Memory B cell (primary cell): ENCODE data around the gene ARHGAP8.
A peak's percentile ranks its signal among the peaks of the same experiment; 100 is the strongest.
"Not testable (repeated sequence)": the region's sequence is repeated elsewhere in the genome, so short reads cannot be mapped to it uniquely, and the experiment has no call there.

ENCODE experiments used
- ATAC-seq: fragments of 150-1000 bp; cut with Tn5 transposase; 2 replicates; pipeline ENCODE4 v1.10.0; 2021; ENCODE audit warnings: low read depth, mild to moderate bottlenecking, moderate library complexity
- DNase-seq, 2 donors: peaks; one replicate each; pipeline ENCODE4 v3.0.0; 2022; ENCODE audit warnings: low spot score in 2 of 2
- H3K27ac Mint-ChIP-seq: one replicate; pipeline ENCODE4 v1.8.0; 2022; ENCODE audit warnings: mild to moderate bottlenecking, moderate library complexity, mixed read lengths
- H3K27me3 Mint-ChIP-seq: one replicate; pipeline ENCODE4 v1.8.0; 2022; ENCODE audit warnings: mixed read lengths
- H3K36me3 Mint-ChIP-seq: one replicate; pipeline ENCODE4 v1.8.0; 2022; ENCODE audit warnings: mild to moderate bottlenecking, mixed read lengths
- H3K4me1 Mint-ChIP-seq: one replicate; pipeline ENCODE4 v1.8.0; 2022; ENCODE audit warnings: mixed read lengths
- H3K4me3 Mint-ChIP-seq: one replicate; pipeline ENCODE4 v1.8.0; 2022; ENCODE audit warnings: mild to moderate bottlenecking, moderate library complexity, mixed read lengths
- H3K9me3 Mint-ChIP-seq: one replicate; pipeline ENCODE4 v1.8.0; 2022; ENCODE audit warnings: mixed read lengths

Gene ARHGAP8

GRCh38 chr22:44739024-44739423 is 13.4 kb upstream of the ARHGAP8 start:
- H3K4me1 Mint-ChIP-seq = peaks cover 4% of the 10 kb centered on the region
- no peak for ATAC-seq

GRCh38 chr22:44739666-44740065 is 12.7 kb upstream of the ARHGAP8 start:
- not testable (repeated sequence) for H3K9me3 Mint-ChIP-seq, H3K27me3 Mint-ChIP-seq, DNase-seq, ATAC-seq, H3K36me3 Mint-ChIP-seq, H3K4me3 Mint-ChIP-seq, H3K4me1 Mint-ChIP-seq, H3K27ac Mint-ChIP-seq

More at GRCh38 chr22:44739024-44739423, 13.4 kb upstream of the ARHGAP8 start:
- H3K36me3 Mint-ChIP-seq = no peaks in the 10 kb centered on the region
- no peak for DNase-seq
- H3K4me3 Mint-ChIP-seq = no peak overlapping the region
- H3K27me3 Mint-ChIP-seq = no peaks in the 10 kb centered on the region
- no peak overlapping the region for H3K27ac Mint-ChIP-seq
- no peaks in the 10 kb centered on the region for H3K9me3 Mint-ChIP-seq

GRCh38 chr22:44740307-44740706 is 12.1 kb upstream of the ARHGAP8 start:
- Mint-ChIP-seq H3K9me3 (no peaks in the 10 kb centered on the region), H3K4me1 (peaks cover 4% of the 10 kb centered on the region), H3K27ac (no peak overlapping the region), H3K27me3 (no peaks in the 10 kb centered on the region), H3K36me3 (no peaks in the 10 kb centered on the region), H3K4me3 (no peak overlapping the region)
- DNase-seq (no peak), ATAC-seq (no peak)

- no peaks in the 10 kb centered on the region for H3K4me1 Mint-ChIP-seq
- no peaks in the 10 kb centered on the region for H3K9me3 Mint-ChIP-seq
- DNase-seq (no peak), ATAC-seq (no peak)
- no peaks in the 10 kb centered on the region for H3K27me3 Mint-ChIP-seq
- H3K4me3 Mint-ChIP-seq = no peak overlapping the region
- H3K27ac Mint-ChIP-seq = no peak overlapping the region
- no peaks in the 10 kb centered on the region for H3K36me3 Mint-ChIP-seq
Measured at GRCh38 chr22:44741929-44742328, 10.4 kb upstream of the ARHGAP8 start.

GRCh38 chr22:44743247-44743646 is 9.1 kb upstream of the ARHGAP8 start:
- ATAC-seq = no peak
- Mint-ChIP-seq H3K9me3 (no peaks in the 10 kb centered on the region), H3K4me3 (no peak overlapping the region)

GRCh38 chr22:44743804-44744211 is 8.6 kb upstream of the ARHGAP8 start:
- Mint-ChIP-seq H3K4me1 (no peaks in the 10 kb centered on the region), H3K36me3 (no peaks in the 10 kb centered on the region), H3K4me3 (no peak overlapping the region), H3K9me3 (no peaks in the 10 kb centered on the region), H3K27me3 (no peaks in the 10 kb centered on the region), H3K27ac (no peak overlapping the region)
- ATAC-seq = no peak
- no peak for DNase-seq

More at GRCh38 chr22:44743247-44743646, 9.1 kb upstream of the ARHGAP8 start:
- no peak overlapping the region for H3K27ac Mint-ChIP-seq
- no peaks in the 10 kb centered on the region for H3K27me3 Mint-ChIP-seq
- no peak for DNase-seq
- no peaks in the 10 kb centered on the region for H3K4me1 Mint-ChIP-seq
- no peaks in the 10 kb centered on the region for H3K36me3 Mint-ChIP-seq

GRCh38 chr22:44745853-44746789 is 6.3 kb upstream of the ARHGAP8 start:
- Mint-ChIP-seq H3K4me3 (no peak overlapping the region), H3K4me1 (no peaks in the 10 kb centered on the region), H3K9me3 (no peaks in the 10 kb centered on the region), H3K36me3 (no peaks in the 10 kb centered on the region), H3K27me3 (peaks cover 5% of the 10 kb centered on the region), H3K27ac (no peak overlapping the region)
- DNase-seq = no peak
- ATAC-seq = no peak

- not testable (repeated sequence) for H3K27me3 Mint-ChIP-seq, ATAC-seq, H3K27ac Mint-ChIP-seq, H3K9me3 Mint-ChIP-seq, H3K4me1 Mint-ChIP-seq, H3K4me3 Mint-ChIP-seq, H3K36me3 Mint-ChIP-seq, DNase-seq
Measured at GRCh38 chr22:44747784-44748127, 4.6 kb upstream of the ARHGAP8 start.

GRCh38 chr22:44748524-44748923 is 3.9 kb upstream of the ARHGAP8 start:
- peaks cover 10% of the 10 kb centered on the region for H3K27me3 Mint-ChIP-seq
- H3K4me3 Mint-ChIP-seq = no peak overlapping the region
- no peak overlapping the region for H3K27ac Mint-ChIP-seq
- DNase-seq = no peak
- no peaks in the 10 kb centered on the region for H3K4me1 Mint-ChIP-seq
- H3K9me3 Mint-ChIP-seq = no peaks in the 10 kb centered on the region
- no peaks in the 10 kb centered on the region for H3K36me3 Mint-ChIP-seq
- no peak for ATAC-seq

GRCh38 chr22:44750481-44750880 is 1.9 kb upstream of the ARHGAP8 start:
- H3K9me3 Mint-ChIP-seq = no peaks in the 10 kb centered on the region
- peaks cover 15% of the 10 kb centered on the region for H3K27me3 Mint-ChIP-seq
- DNase-seq = no peak
- no peaks in the 10 kb centered on the region for H3K4me1 Mint-ChIP-seq
- H3K4me3 Mint-ChIP-seq = no peak overlapping the region
- no peak for ATAC-seq
- no peak overlapping the region for H3K27ac Mint-ChIP-seq
- H3K36me3 Mint-ChIP-seq = no peaks in the 10 kb centered on the region

- Mint-ChIP-seq H3K27ac (no peak overlapping the region), H3K4me3 (peak overlapping the region; percentile 71), H3K9me3 (no peaks in the 10 kb centered on the region), H3K36me3 (no peaks in the 10 kb centered on the region), H3K27me3 (peaks cover 23% of the 10 kb centered on the region), H3K4me1 (no peaks in the 10 kb centered on the region)
- ATAC-seq (no peak), DNase-seq (no peak)
Measured at GRCh38 chr22:44753189-44754042, 1.0 kb downstream of the ARHGAP8 start.

GRCh38 chr22:44754998-44755397 is 2.6 kb downstream of the ARHGAP8 start:
- ATAC-seq (no peak), DNase-seq (no peak)
- Mint-ChIP-seq H3K9me3 (no peaks in the 10 kb centered on the region), H3K27me3 (peaks cover 28% of the 10 kb centered on the region), H3K36me3 (peaks cover 1% of the 10 kb centered on the region), H3K4me1 (no peaks in the 10 kb centered on the region), H3K27ac (no peak overlapping the region), H3K4me3 (no peak overlapping the region)

- H3K4me3 Mint-ChIP-seq = no peak overlapping the region
- ATAC-seq (no peak), DNase-seq (no peak)
- peaks cover 1% of the 10 kb centered on the region for H3K36me3 Mint-ChIP-seq
- H3K9me3 Mint-ChIP-seq = no peaks in the 10 kb centered on the region
- H3K27me3 Mint-ChIP-seq = peaks cover 25% of the 10 kb centered on the region
- H3K27ac Mint-ChIP-seq = no peak overlapping the region
- H3K4me1 Mint-ChIP-seq = no peaks in the 10 kb centered on the region
Measured at GRCh38 chr22:44755417-44755816, 3.0 kb downstream of the ARHGAP8 start.

GRCh38 chr22:44755956-44756361 is 3.6 kb downstream of the ARHGAP8 start:
- Mint-ChIP-seq H3K9me3 (no peaks in the 10 kb centered on the region), H3K4me1 (no peaks in the 10 kb centered on the region), H3K4me3 (no peak overlapping the region), H3K36me3 (peaks cover 1% of the 10 kb centered on the region), H3K27me3 (peaks cover 25% of the 10 kb centered on the region), H3K27ac (no peak overlapping the region)
- DNase-seq (no peak), ATAC-seq (no peak)
